Kidney capillary endothelial cell (primary cell): ENCODE results near the gene LINC00237.

ENCODE experiments used
- DNase-seq: peaks from one replicate; pipeline ENCODE4 v3.0.0-alpha.2; 2018; ENCODE audit warnings: low spot score

The LINC00237 gene

GRCh38 chr20:21096321-21097043 is 9.7 kb downstream of the LINC00237 start:
- DNase-seq: no peak

GRCh38 chr20:21092806-21093205 is 13.4 kb downstream of the LINC00237 start:
- no peak for DNase-seq

- no peak for DNase-seq
These were observed 15.4 kb downstream of the LINC00237 start for GRCh38 chr20:21090721-21091120.

GRCh38 chr20:21090111-21090618 is 16.0 kb downstream of the LINC00237 start:
- DNase-seq: no peak

GRCh38 chr20:21089391-21089790 is 16.8 kb downstream of the LINC00237 start:
- no peak for DNase-seq

GRCh38 chr20:21087862-21088540 is 18.2 kb downstream of the LINC00237 start:
- no peak for DNase-seq

- no peak for DNase-seq
These were observed 22.3 kb downstream of the LINC00237 start for GRCh38 chr20:21083825-21084325.

- DNase-seq: no peak
These were observed 23.6 kb downstream of the LINC00237 start for GRCh38 chr20:21082584-21082983.

- DNase-seq: no peak
These were observed 28.3 kb downstream of the LINC00237 start for GRCh38 chr20:21077809-21078345.

GRCh38 chr20:21076073-21076472 is 30.1 kb downstream of the LINC00237 start:
- no peak for DNase-seq

GRCh38 chr20:21075471-21075870 is 30.7 kb downstream of the LINC00237 start:
- no peak for DNase-seq

GRCh38 chr20:21074605-21075336 is 31.4 kb downstream of the LINC00237 start:
- no peak for DNase-seq

GRCh38 chr20:21067255-21067654 is 38.9 kb downstream of the LINC00237 start:
- DNase-seq: no peak

GRCh38 chr20:21064924-21065323 is 41.2 kb downstream of the LINC00237 start:
- no peak for DNase-seq

GRCh38 chr20:21063276-21063675 is 42.9 kb downstream of the LINC00237 start:
- DNase-seq: no peak

GRCh38 chr20:21053002-21053762 is 53.0 kb downstream of the LINC00237 start:
- no peak for DNase-seq

- no peak for DNase-seq
These were observed 53.5 kb downstream of the LINC00237 start for GRCh38 chr20:21052686-21053001.

GRCh38 chr20:21052241-21052640 is 53.9 kb downstream of the LINC00237 start:
- no peak for DNase-seq

- no peak for DNase-seq
These were observed 55.4 kb downstream of the LINC00237 start for GRCh38 chr20:21050710-21051109.

GRCh38 chr20:21049305-21049828 is 56.8 kb downstream of the LINC00237 start:
- DNase-seq: no peak

GRCh38 chr20:21048841-21049273 is 57.3 kb downstream of the LINC00237 start:
- DNase-seq: peak; percentile 16
